HG02852 (cell line): Measurements from ENCODE around the gene MOB3A.
"Not testable (repeated sequence)": the region's sequence is repeated elsewhere in the genome, so short reads cannot be mapped to it uniquely, and the experiment has no call there.

Source experiments
- ATAC-seq: cut with Tn5 transposase; IDR thresholded peaks from one replicate; pipeline ENCODE4 v1.9.1; 2021; ENCODE audit warnings: mild to moderate bottlenecking, moderate library complexity; ENCODE audit not compliant: unreplicated experiment

MOB3A gene

DNA sequence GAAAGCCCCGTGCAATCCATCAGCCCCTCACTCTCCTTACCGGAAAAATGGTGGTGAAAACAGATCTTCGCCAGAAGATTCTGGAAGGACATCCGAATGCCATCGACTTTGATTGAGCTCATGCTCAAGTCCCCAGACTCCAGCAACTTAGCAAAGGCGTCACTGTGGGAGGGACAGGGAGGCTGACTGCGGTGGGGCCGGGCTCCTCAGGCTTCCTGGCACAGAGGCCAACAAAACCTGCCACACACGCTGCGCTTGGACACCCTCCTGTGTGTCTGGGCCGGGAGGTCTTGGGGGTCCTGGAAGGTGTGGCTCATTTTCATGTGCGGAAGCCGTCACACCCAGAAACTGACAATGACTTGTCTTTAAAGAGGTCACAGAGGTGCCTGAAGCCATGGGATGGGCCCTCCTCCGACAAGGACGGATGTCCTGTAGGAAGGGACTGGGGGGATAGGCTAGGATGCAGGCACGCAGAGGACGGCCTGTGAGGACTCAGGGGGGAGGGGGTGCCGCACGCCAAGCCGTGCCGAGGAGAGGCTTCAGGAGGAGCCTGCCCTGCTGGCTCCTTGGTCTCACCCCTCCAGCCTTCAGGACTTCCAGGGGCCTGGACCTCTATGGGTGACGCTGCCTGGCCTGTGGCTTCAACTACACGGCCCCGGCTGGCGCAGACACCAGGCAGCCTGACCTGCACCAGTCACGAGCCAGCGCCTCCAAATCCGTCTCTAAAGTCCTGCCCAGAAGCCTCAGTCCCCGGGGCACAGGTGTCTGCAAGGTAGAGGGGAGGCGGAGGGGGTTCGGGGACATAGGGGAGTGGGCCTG is 13.1 kb upstream of the MOB3A start:
- ATAC-seq = no peak

DNA sequence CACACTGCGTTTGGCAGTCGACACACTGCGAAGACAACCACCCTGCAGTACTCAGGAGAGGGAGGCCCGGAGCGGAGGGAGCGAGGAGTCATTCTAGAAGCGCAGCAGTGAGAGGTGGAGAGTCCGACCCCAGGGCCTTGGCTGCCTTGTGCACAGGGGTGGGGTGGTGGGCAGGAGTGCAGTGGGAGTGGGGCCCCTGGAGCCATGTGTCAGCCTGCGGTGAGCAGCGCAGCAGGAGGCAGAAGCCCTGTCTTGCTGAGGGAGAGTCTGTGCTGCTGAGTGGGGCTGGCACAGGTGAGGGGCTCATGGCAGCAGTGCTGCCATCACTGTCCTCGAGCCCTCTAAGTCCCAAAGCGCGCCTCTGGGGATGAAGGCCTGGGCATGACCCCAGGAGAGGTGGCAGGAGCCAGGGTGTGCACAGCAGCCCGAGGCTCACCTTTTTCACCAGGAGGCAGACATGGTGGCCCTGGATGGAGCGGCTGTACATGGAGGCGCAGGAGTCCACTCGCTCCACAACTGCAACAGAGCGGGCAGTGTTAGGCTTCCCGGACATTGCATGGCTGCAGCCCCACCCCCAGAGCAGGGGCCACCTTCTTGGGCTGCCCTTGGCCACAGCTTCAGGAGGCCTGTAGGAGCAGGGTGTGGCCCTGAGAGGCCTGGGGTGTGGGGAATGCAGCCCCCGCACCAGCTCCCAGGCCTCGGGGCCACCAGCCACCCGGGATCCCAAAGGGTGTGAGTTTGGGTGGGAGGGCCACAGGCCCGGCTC is 12.3 kb upstream of the MOB3A start:
- ATAC-seq = no peak

DNA sequence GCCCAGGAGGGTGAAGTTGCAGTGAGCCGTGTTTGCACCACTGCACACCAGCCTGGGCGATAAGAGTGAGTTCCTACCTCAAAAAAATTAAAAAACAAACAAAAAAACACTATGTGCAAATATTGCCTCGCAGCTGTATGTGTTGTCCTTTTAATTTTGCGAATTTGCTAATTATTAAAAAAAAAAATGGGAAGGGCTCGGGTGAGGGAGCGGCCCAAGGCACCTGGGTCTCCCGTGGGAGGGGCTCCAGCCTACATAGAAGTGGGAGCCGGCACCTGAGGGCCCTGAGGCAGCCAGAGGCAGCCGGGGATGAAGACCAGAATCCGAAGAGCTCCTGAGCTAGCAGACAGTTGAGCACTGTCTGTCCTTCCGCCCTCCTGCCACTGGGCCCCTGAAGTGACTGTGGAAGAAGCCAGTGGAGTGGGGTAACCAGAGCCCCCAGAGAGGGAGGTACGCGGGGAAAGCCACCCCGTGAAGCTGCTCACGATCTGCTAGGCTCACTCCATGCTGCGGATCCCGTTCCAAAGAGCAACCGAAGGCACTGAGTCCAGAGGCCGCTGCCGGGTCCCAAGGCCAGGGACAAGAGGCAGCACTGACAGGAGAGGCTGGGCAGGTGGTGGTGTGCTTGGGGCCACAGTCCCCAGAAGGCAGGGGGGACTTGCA is 7.0 kb upstream of the MOB3A start:
- no peak for ATAC-seq

DNA sequence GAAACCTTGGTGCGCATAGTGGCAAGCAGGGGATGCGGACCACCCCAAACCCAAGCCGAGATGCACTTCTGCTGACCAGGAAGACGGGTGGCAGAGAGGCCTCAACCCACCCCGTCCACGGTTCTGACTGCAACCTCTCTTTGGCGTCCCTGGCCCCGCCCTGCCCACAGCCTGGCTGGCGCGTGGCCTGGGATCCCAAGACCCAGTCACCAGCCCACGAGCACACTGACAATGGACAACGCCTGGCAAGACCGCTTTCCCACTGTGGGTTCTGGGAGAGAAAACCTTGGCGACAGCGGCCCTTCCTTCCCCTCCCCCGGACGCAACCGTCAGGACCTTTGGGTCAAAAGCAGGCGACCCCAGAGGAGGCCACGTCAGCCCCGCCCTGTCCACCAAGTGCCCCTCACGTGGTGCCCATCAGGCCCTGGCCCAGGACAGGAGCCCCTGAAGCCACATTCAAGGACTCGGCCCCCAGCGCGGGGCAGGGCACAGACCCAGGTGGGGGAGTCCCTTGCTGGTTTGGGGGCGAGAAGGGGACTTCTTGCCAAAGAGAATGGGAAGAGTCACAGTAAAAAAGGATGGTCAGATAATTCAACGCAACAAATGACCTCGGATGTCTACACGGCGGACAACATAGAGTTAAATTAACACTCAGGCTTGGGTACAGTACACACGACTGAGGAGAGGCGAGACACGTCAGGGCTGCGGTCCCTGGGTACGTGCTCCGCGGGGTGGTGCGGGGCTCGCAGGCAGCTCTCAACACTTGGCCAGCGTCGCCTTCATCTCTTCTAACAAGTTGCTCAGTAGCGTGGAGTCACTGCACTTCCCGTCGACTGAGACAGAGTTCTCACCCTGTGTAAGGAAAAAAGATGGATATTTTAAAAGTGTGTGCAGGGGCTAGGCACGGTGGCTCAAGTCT is 5.5 kb upstream of the MOB3A start:
- no peak for ATAC-seq

DNA sequence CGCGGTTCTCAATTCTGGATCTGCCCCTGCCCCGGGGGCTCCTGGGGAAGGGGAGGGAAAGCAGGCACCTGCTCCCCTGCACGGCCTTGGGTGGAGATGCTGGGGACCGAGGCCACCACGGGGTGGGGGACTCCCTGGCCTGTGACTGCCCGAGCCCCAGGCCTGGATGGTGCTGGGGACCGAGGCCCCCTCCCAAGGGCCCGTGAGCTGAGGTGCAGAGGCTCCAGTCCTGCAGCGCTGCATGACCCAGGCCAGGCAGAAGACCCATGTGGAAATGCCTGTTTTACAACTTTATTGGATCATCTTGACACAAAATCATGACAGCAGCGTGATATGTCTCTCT is 4.6 kb upstream of the MOB3A start:
- ATAC-seq = no peak

DNA sequence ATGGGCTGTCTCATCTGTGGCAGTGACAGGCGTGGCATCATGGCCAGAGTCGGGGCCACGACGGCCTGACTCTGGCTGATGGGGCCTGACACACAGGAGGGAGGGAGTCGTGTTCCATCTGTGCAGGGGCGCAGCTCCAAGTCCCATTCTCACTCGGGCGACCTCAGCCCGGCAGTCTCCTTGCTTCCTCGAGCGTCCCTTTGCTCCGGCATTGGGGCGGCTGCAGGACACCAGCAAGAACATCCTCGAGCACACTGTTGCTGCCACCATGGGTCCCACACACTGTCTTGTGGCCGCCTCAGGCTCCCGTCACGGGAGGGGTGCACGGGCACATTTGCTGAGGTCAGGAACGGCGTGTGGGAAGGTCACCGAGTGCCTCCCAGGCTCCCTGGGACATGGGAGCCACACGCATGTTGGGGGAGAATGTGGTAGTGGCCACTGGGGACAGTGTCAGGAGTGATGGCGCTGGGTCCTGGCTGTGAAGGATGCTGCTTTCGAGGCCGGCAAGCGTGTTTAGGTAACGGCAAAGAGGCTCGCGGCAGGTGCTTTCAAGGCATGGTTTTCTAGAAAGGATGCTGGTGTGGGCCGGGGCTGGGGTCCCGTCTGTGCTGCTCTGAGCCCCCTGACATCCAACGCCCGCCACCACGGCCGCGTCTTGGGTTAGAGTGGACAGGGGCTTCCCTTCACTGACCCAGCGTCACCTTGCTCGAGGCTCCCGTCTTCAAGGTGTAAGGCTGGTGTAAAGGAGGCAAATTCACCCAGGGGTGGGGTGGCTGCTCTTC is 4.0 kb upstream of the MOB3A start:
- ATAC-seq = no peak

DNA sequence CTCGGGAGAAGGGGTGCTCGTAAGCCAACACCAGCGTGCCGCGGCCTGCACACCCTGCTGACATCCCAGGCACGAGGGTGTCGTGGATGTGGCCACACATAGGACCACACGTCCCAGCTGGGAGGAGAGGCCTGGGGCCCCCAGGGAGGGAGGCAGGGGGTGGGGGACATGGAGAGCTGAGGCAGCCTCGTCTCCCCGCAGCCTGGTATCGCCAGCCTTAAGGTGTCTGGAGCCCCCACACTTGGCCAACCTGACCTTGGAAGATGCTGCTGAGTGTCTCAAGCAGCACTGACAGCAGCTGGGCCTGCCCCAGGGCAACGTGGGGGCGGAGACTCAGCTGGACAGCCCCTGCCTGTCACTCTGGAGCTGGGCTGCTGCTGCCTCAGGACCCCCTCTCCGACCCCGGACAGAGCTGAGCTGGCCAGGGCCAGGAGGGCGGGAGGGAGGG is 3.0 kb upstream of the MOB3A start:
- ATAC-seq = no peak

DNA sequence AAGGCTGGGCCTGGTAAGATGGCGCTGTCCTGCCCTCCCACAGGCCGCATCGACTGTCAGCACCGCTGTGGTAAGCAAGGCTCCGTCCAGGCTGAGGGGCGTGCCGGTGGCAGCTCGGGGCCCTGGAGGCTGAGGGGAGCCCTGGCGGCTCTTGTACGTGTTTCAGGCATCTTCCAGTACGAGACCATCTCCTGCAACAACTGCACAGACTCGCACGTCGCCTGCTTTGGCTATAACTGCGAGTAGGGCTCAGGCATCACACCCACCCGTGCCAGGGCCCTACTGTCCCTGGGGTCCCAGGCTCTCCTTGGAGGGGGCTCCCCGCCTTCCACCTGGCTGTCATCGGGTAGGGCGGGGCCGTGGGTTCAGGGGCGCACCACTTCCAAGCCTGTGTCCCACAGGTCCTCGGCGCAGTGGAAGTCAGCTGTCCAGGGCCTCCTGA is 1.8 kb upstream of the MOB3A start:
- ATAC-seq = no peak

DNA sequence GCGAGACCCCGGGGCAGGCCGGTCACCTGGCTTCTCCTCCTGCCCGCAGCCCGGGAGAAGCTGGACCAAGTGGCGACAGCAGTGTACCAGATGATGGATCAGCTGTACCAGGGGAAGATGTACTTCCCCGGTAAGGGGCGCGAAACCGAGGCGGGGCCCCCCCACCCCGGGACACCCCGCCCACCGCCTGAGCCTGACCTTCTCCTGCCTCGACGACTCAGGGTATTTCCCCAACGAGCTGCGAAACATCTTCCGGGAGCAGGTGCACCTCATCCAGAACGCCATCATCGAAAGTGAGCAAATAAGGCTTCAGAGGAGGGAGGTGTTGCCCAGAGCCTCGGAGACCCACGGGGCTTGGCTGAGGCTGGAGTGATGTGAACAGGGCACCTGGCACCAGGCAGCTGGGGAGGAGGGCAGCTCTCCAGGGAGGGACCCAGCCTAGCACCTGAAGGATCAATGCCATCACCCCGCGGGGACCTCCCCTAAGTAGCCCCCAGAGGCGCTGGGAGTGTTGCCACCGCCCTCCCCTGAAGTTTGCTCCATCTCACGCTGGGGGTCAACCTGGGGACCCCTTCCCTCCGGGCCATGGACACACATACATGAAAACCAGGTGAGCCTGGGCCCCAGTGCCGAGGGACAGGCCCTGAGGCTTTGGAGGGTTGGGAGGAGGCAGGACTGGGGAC is 1.2 kb upstream of the MOB3A start:
- ATAC-seq = no peak

DNA sequence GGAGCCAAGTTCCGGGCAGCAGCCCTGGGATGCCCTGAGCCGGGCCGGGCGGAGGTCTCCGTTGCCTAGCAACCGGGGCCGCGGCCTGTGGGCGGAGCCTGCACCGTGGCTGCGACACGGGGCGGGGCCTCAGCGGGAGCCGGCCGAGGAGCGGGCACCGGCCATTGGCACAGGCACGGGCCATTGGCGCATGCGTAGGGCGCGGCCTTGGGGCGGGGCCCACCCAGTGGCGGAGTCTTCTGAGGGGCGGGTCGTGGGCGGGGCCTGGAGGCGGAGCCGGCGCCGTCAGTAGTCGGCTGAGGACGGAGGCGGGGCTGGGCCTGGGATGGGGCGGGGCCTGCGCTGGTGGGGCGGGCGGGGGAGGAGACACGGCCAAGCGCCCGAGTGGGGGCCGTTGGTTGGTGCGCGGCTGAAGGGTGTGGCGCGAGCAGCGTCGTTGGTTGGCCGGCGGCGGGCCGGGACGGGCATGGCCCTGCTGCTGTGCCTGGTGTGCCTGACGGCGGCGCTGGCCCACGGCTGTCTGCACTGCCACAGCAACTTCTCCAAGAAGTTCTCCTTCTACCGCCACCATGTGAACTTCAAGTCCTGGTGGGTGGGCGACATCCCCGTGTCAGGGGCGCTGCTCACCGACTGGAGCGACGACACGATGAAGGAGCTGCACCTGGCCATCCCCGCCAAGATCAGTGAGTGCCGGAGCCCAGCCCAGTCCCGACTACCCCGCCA is 515 bp upstream of the MOB3A start, which contains the start of gene IZUMO4:
IZUMO4 (plus strand) TSS at position 436 of the 723 bp plus-strand sequence; CDS start at position 467, 31 bp downstream.
- peak; percentile 63 for ATAC-seq

DNA sequence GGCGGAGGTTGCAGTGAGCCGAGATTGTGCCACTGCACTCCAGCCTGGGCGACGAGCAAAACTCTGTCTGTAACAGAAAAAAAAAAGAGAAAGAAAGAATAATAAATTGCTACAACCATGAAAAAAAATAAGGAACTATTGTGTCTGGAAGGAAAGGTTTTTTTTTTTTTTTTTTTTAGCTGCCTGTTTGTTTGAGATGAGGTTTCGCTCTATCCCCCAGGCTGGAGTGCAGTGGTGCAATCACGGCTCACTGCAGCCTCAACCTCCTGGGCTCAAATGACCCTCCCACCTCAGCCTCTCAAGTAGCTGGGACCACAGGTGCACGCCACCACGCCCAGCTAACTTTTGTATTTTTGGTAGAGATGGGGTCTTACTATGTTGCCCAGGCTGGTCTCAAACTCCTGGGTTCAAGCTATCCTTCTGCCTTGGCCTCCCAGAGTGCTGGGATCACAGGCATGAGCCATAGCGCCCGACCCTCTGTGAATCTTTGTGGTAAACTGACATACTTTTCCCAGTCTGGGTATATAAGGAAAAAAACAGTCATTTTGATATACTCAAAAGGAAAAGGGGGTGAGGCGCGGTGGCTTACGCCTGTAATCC is 4.1 kb downstream of the MOB3A start:
- ATAC-seq = not testable (repeated sequence)

DNA sequence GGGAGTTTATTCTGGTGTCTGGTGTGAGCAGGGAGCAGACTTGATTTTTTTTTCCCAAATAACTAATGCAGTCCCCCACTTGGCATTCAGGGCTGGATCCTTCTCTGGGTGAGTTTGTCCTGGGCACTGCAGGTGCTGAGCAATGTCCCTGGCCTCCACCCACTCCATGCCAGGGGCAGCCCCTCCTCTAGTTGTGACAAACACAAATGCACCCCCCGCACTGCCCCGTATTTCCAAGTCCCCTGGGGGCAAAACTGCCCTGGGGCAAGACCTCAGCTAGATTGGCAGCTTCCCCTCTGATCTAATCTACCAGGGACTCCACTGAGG is 6.4 kb downstream of the MOB3A start:
- ATAC-seq = no peak

DNA sequence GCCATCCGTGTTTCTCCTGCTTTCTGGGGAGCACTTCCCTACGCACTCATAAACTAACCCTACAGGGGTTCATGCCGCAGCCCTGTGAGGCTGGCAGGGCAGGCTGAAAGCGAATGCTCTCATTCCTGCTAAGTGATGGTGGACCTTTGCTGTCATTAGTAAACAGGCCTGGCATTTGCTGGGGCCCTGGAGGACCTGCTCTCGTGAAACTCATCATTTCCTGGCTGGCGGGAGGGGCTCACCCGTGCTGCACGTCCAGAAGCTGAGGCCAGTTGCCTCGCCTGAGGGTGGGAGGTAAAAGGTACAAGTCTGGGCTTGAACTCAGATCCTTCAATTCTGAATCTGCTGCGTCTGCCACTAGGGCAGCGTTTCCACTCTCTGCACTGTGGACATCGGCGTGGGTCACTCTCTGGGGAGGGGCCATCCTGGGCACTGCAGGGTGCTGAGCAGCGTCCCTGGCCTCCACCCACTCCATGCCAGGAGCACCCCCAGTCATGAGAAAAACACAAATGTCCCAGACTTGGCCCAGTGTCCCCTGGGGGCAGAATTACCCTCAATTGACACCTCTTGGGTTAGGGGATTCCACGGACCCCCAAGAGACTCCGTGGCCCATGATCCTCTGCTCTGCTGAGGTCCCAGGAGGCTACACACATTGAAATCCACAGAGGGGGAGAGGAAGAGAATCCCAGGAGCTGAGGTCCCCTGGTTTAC is 7.0 kb downstream of the MOB3A start:
- ATAC-seq = no peak

DNA sequence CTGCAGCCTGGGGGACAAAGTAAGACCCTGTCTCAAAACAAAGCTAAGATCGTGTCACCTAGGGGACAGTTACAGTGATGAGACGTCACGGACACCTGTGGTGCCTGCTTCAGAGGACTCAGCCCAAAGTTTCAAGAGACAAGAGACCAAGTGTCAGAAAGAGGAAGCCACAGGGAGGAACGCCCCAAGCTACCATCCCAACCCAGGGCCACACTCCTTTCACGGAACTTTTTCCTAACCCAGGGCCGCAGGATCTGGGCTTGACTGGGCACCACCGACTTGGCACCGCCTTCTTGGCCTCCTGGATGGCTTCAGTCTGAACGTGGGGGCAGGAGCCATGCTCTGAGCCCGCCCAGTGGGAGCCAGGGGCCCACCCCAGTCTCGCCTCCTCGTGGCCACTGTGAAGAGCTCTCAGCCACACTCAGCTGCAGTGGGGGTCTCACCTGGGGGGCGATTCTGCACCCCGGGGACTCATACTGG is 8.5 kb downstream of the MOB3A start:
- ATAC-seq = no peak

DNA sequence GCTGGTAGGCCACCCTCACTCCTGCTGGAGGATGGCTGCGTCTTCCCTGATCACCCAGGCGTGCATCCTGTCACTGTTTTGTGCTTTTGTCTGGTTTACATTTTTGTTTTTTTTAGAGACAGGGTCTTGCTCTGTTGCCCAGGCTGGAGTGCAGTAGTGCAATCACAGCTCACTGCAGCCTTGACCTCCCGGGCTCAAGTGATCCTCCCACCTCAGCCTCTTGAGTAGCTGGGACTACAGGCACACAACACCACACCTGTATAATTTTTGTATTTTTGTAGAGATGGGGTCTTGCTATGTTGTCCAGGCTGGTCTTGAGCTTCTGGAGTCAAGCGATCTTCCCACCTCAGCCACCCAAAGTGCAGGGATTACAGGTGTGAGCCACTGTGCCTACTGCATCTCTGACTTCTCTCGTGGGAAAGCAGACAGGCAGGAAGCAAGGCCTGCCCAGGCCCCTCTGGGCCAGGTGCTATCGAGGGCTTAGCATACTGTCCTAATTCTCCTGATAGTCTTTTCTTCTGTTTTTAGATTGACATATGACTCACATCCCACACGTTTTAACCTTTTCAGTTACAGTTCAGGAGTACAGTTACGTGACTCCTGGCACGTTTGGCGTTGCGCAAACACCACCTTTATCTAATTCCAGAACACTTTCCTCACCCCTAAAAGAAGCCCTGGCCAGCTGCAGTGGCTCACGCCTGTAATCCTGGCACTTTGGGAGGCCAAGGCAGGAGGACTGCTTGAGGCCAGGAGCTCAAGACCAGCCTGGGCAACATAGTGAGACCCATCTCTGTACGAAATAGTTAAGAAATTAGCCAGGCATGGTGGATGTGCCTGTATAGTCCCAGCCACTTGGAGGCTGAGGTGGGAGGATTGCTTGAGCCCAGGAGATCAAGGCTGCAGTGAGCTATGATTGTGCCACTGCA is 9.2 kb downstream of the MOB3A start:
- ATAC-seq = not testable (repeated sequence)

DNA sequence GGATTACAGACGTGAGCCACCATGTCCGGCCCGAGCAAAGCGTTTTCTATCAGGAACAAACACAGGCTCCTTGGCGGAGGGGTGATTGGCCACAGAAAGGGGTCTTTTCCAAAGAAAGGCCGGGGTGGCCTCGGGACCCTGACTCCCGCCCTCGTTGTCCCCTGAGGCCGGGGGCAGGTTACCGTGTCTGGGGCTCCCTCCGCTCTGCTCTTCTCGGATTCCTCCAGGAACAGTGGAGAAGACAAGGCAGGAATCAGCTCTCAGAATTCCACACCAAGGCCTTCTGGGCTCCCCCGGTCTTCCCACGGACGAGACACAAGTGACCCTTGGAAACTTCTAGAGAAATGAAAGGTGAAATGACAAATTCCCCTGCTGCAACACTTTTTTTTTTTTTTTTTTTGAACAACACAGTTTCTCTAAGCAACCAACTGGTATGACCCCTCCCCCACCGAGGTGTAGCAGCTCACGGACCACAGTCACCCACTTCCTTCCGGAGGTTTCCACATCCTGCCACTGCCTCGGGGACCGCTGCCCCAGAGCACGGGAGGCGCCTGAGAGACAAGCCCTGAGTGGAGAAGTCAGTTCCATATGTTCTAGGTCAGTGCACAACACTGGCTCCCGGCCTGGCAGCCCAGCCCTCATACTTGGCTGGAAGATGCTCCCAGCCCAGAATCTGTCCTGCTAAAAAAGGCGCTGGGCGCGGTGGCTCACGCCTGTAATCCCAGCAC is 11.0 kb downstream of the MOB3A start:
- ATAC-seq = peak; percentile 41
